ENCODE measurements around the gene RAB7B. TPM values are rescaled to one million over a fixed set of nuclear protein-coding genes. Genes with fewer than 3 reads are reported as not detected.

The RAB7B gene
- total and polyA plus RNA-seq, 2 of the 4 experiments (the other 2 are of a cell fraction), result 9.1 to 14.7 TPM

- H3K4me3 ChIP-seq (ENCODE audit: insufficient read depth, low read depth, low read length), result no peak overlapping the region
- no peaks in the 10 kb centered on the region for H3K36me3 ChIP-seq (ENCODE audit: control insufficient read depth, insufficient read depth, low read length)
- no peaks in the 10 kb centered on the region for H3K9me3 ChIP-seq (ENCODE audit: control insufficient read depth, insufficient read depth, low read length)
- H3K27me3 ChIP-seq (ENCODE audit: control insufficient read depth, insufficient read depth, low read length), result peaks cover 15% of the 10 kb centered on the region
- H2BK5ac ChIP-seq (ENCODE audit: low read depth, low read length, poor library complexity, severe bottlenecking), result no peak overlapping the region
- peaks cover 7% of the 10 kb centered on the region for H3K4me1 ChIP-seq (ENCODE audit: control insufficient read depth, insufficient read depth, low read length)
- H2BK20ac ChIP-seq (ENCODE audit: low read depth, low read length), result peak overlapping the region; percentile 62
- no peak overlapping the region for H3K18ac ChIP-seq (ENCODE audit: low read depth, low read length)
- intact Hi-C loops (cut with micrococcal nuclease), result no loop called here
- no peak for ATAC-seq (ENCODE audit: low read depth)
- no CpG with 5 or more reads among the region's 6 CpGs for WGBS, 2 experiments (ENCODE audit: extremely low coverage in 2 of 2, insufficient read length in 1 of 2)
- peak overlapping the region; percentile 1; the same call in 1 of the 3 replicates for H2BK15ac ChIP-seq (ENCODE audit: low read depth, low read length)
- H2BK120ac ChIP-seq (ENCODE audit: low read depth, low read length), result peak overlapping the region; percentile 30; the same call in 1 of the 2 replicates
- no peak overlapping the region for H4K8ac ChIP-seq (ENCODE audit: low read depth in 2 of 2, low read length in 2 of 2)
- dilution Hi-C loops (cut with HindIII; ENCODE audit: low sequenced_read_pairs, unreplicated experiment), result no loop called here
- peaks cover 5% of the 10 kb centered on the region; the same call in 1 of the 2 replicates for H3K9me1 ChIP-seq (ENCODE audit: insufficient read depth, low read length)
- no TSS peak for BruUV-seq (replicated peaks)
- CTCF ChIA-PET, result no interaction called here
- H3K9ac ChIP-seq (ENCODE audit: low read depth, low read length), result no peak overlapping the region
- H3K4me2 ChIP-seq (ENCODE audit: low read depth, low read length), result no peak overlapping the region
- H2AK5ac ChIP-seq (ENCODE audit: low read depth, low read length), result peak overlapping the region; percentile 33; the same call in 1 of the 2 replicates
- H3K4ac ChIP-seq (ENCODE audit: low read depth, low read length), result peak overlapping the region; percentile 32; the same call in 1 of the 2 replicates
- in situ Hi-C loops (cut with MboI; ENCODE audit: low sequenced_read_pairs), result no loop called here
- no peak overlapping the region for H3K56ac ChIP-seq (ENCODE audit: extremely low read depth, insufficient read depth, low read length)
- no peaks in the 10 kb centered on the region for H4K20me1 ChIP-seq (ENCODE audit: insufficient read depth, low read length)
- H3K23ac ChIP-seq (ENCODE audit: low read depth, low read length), result no peak overlapping the region
- H3K14ac ChIP-seq (replicated peaks; ENCODE audit: low read depth, low read length), result no peak overlapping the region
- H4K91ac ChIP-seq (ENCODE audit: insufficient read depth, low read depth, low read length), result peak overlapping the region; percentile 41; the same call in 1 of the 2 replicates
- no peak overlapping the region for H2AFZ ChIP-seq (replicated peaks; ENCODE audit: low read length, poor library complexity)
- POLR2A ChIA-PET (ENCODE audit: unreplicated experiment), result no interaction called here
- H2AK9ac ChIP-seq (replicated peaks; ENCODE audit: low read depth, low read length, poor library complexity), result no peak overlapping the region
- H4K5ac ChIP-seq (ENCODE audit: low read depth, low read length), result no peak overlapping the region
- DNase-seq, result no peak
- H3K27ac ChIP-seq (ENCODE audit: insufficient read depth, low read length), result no peak overlapping the region
- H3K79me1 ChIP-seq (ENCODE audit: low read depth in 1 of 2, low read length in 2 of 2), result no peaks in the 10 kb centered on the region
- no peak for TF ChIP-seq POLR2A (IDR thresholded peaks at IDR 0.05; ENCODE audit: low read depth, low read length)
Observed at GRCh38 chr1:205936311-205936710, 66.9 kb downstream of the RAB7B start.

Measured in IMR-90 (cell line).